ENCODE measurements around the gene NPAS1.
"Not testable (repeated sequence)": the region's sequence is repeated elsewhere in the genome, so short reads cannot be mapped to it uniquely, and the experiment has no call there.

The NPAS1 gene

GRCh38 chr19:47068246-47068645 lies 48.6 kb downstream of the NPAS1 start:
- H3K9me3 ChIP-seq (ENCODE audit: control insufficient read depth in 2 of 2, low read length in 2 of 2), result no peaks in the 10 kb centered on the region
- no peak overlapping the region for H3K9ac ChIP-seq (ENCODE audit: low read length in 2 of 2)
- no peaks in the 10 kb centered on the region for H3K27me3 ChIP-seq (ENCODE audit: control insufficient read depth in 1 of 2, insufficient read depth in 2 of 2, low read length in 2 of 2)
- H3K27ac ChIP-seq (ENCODE audit: low read length), result no peak overlapping the region
- H3K4me1 ChIP-seq (ENCODE audit: control insufficient read depth, insufficient read depth, low read length), result no peaks in the 10 kb centered on the region
- peaks cover 24 to 36% of the 10 kb centered on the region in 2 donors for H3K36me3 ChIP-seq (ENCODE audit: control insufficient read depth in 2 of 2, insufficient read depth in 2 of 2, low read length in 2 of 2)
- H3K4me3 ChIP-seq (ENCODE audit: low read length in 2 of 2), result no peak overlapping the region

- H3K36me3 ChIP-seq (ENCODE audit: control insufficient read depth in 2 of 2, insufficient read depth in 2 of 2, low read length in 2 of 2), result peaks cover 24 to 34% of the 10 kb centered on the region in 2 donors
- H3K27ac ChIP-seq (ENCODE audit: low read length), result no peak overlapping the region
- H3K9ac ChIP-seq (ENCODE audit: low read length in 2 of 2), result no peak overlapping the region
- H3K9me3 ChIP-seq (ENCODE audit: control insufficient read depth in 2 of 2, low read length in 2 of 2), result no peaks in the 10 kb centered on the region
- H3K27me3 ChIP-seq (ENCODE audit: control insufficient read depth in 1 of 2, insufficient read depth in 2 of 2, low read length in 2 of 2), result no peaks in the 10 kb centered on the region
- H3K4me3 ChIP-seq (ENCODE audit: low read length in 2 of 2), result no peak overlapping the region
- no peaks in the 10 kb centered on the region for H3K4me1 ChIP-seq (ENCODE audit: control insufficient read depth, insufficient read depth, low read length)
These were observed 49.3 kb downstream of the NPAS1 start for GRCh38 chr19:47068876-47069406.

- Histone ChIP-seq H3K4me3 (ENCODE audit: low read length in 2 of 2) (no peak overlapping the region), H3K4me1 (ENCODE audit: control insufficient read depth, insufficient read depth, low read length) (no peaks in the 10 kb centered on the region), H3K36me3 (ENCODE audit: control insufficient read depth in 2 of 2, insufficient read depth in 2 of 2, low read length in 2 of 2) (peaks cover 24 to 39% of the 10 kb centered on the region in 2 donors), H3K9me3 (ENCODE audit: control insufficient read depth in 2 of 2, low read length in 2 of 2) (no peaks in the 10 kb centered on the region), H3K27ac (ENCODE audit: low read length) (no peak overlapping the region), H3K27me3 (ENCODE audit: control insufficient read depth in 1 of 2, insufficient read depth in 2 of 2, low read length in 2 of 2) (no peaks in the 10 kb centered on the region), H3K9ac (ENCODE audit: low read length in 2 of 2) (no peak overlapping the region)
These were observed 50.2 kb downstream of the NPAS1 start for GRCh38 chr19:47069795-47070194.

GRCh38 chr19:47070756-47071155 lies 51.1 kb downstream of the NPAS1 start:
- H3K4me1 ChIP-seq (ENCODE audit: control insufficient read depth, insufficient read depth, low read length), result no peaks in the 10 kb centered on the region
- H3K9ac ChIP-seq (ENCODE audit: low read length in 2 of 2), result no peak overlapping the region
- H3K27ac ChIP-seq (ENCODE audit: low read length), result no peak overlapping the region
- H3K36me3 ChIP-seq (ENCODE audit: control insufficient read depth in 2 of 2, insufficient read depth in 2 of 2, low read length in 2 of 2), result peaks cover 19 to 39% of the 10 kb centered on the region in 2 donors
- H3K9me3 ChIP-seq (ENCODE audit: control insufficient read depth in 2 of 2, low read length in 2 of 2), result no peaks in the 10 kb centered on the region
- no peak overlapping the region for H3K4me3 ChIP-seq (ENCODE audit: low read length in 2 of 2)
- no peaks in the 10 kb centered on the region for H3K27me3 ChIP-seq (ENCODE audit: control insufficient read depth in 1 of 2, insufficient read depth in 2 of 2, low read length in 2 of 2)

GRCh38 chr19:47071731-47072130 lies 52.1 kb downstream of the NPAS1 start:
- Histone ChIP-seq H3K9me3 (ENCODE audit: control insufficient read depth in 2 of 2, low read length in 2 of 2) (no peaks in the 10 kb centered on the region), H3K9ac (ENCODE audit: low read length in 2 of 2) (no peak overlapping the region), H3K27me3 (ENCODE audit: control insufficient read depth in 1 of 2, insufficient read depth in 2 of 2, low read length in 2 of 2) (no peaks in the 10 kb centered on the region), H3K4me3 (ENCODE audit: low read length in 2 of 2) (no peak overlapping the region), H3K36me3 (ENCODE audit: control insufficient read depth in 2 of 2, insufficient read depth in 2 of 2, low read length in 2 of 2) (peaks cover 25 to 42% of the 10 kb centered on the region in 2 donors), H3K4me1 (ENCODE audit: control insufficient read depth, insufficient read depth, low read length) (no peaks in the 10 kb centered on the region), H3K27ac (ENCODE audit: low read length) (no peak overlapping the region)

- Histone ChIP-seq H3K4me1 (ENCODE audit: control insufficient read depth, insufficient read depth, low read length) (no peaks in the 10 kb centered on the region), H3K27ac (ENCODE audit: low read length) (no peak overlapping the region), H3K9me3 (ENCODE audit: control insufficient read depth in 2 of 2, low read length in 2 of 2) (no peaks in the 10 kb centered on the region), H3K9ac (ENCODE audit: low read length in 2 of 2) (no peak overlapping the region), H3K4me3 (ENCODE audit: low read length in 2 of 2) (no peak overlapping the region), H3K36me3 (ENCODE audit: control insufficient read depth in 2 of 2, insufficient read depth in 2 of 2, low read length in 2 of 2) (peaks cover 25 to 43% of the 10 kb centered on the region in 2 donors), H3K27me3 (ENCODE audit: control insufficient read depth in 1 of 2, insufficient read depth in 2 of 2, low read length in 2 of 2) (no peaks in the 10 kb centered on the region)
These were observed 52.7 kb downstream of the NPAS1 start for GRCh38 chr19:47072323-47072722.

GRCh38 chr19:47073574-47073973 lies 53.9 kb downstream of the NPAS1 start:
- Histone ChIP-seq H3K4me1 (ENCODE audit: control insufficient read depth, insufficient read depth, low read length) (no peaks in the 10 kb centered on the region), H3K36me3 (ENCODE audit: control insufficient read depth in 2 of 2, insufficient read depth in 2 of 2, low read length in 2 of 2) (peaks cover 25 to 42% of the 10 kb centered on the region in 2 donors), H3K4me3 (ENCODE audit: low read length in 2 of 2) (no peak overlapping the region), H3K27me3 (ENCODE audit: control insufficient read depth in 1 of 2, insufficient read depth in 2 of 2, low read length in 2 of 2) (no peaks in the 10 kb centered on the region), H3K9ac (ENCODE audit: low read length in 2 of 2) (no peak overlapping the region), H3K27ac (ENCODE audit: low read length) (no peak overlapping the region), H3K9me3 (ENCODE audit: control insufficient read depth in 2 of 2, low read length in 2 of 2) (no peaks in the 10 kb centered on the region)

- H3K4me1 ChIP-seq (ENCODE audit: control insufficient read depth, insufficient read depth, low read length), result peaks cover 5% of the 10 kb centered on the region
- peaks cover 25 to 40% of the 10 kb centered on the region in 2 donors for H3K36me3 ChIP-seq (ENCODE audit: control insufficient read depth in 2 of 2, insufficient read depth in 2 of 2, low read length in 2 of 2)
- H3K27ac ChIP-seq (ENCODE audit: low read length), result no peak overlapping the region
- no peak overlapping the region for H3K9ac ChIP-seq (ENCODE audit: low read length in 2 of 2)
- no peaks in the 10 kb centered on the region for H3K9me3 ChIP-seq (ENCODE audit: control insufficient read depth in 2 of 2, low read length in 2 of 2)
- no peaks in the 10 kb centered on the region for H3K27me3 ChIP-seq (ENCODE audit: control insufficient read depth in 1 of 2, insufficient read depth in 2 of 2, low read length in 2 of 2)
- H3K4me3 ChIP-seq (ENCODE audit: low read length in 2 of 2), result no peak overlapping the region
These were observed 55.0 kb downstream of the NPAS1 start for GRCh38 chr19:47074621-47075020.

GRCh38 chr19:47075179-47075810 lies 55.7 kb downstream of the NPAS1 start:
- Histone ChIP-seq H3K36me3 (ENCODE audit: control insufficient read depth in 2 of 2, insufficient read depth in 2 of 2, low read length in 2 of 2) (peaks cover 25 to 37% of the 10 kb centered on the region in 2 donors), H3K4me3 (ENCODE audit: low read length in 2 of 2) (no peak overlapping the region), H3K27me3 (ENCODE audit: control insufficient read depth in 1 of 2, insufficient read depth in 2 of 2, low read length in 2 of 2) (no peaks in the 10 kb centered on the region), H3K4me1 (ENCODE audit: control insufficient read depth, insufficient read depth, low read length) (peaks cover 7% of the 10 kb centered on the region), H3K27ac (ENCODE audit: low read length) (no peak overlapping the region), H3K9me3 (ENCODE audit: control insufficient read depth in 2 of 2, low read length in 2 of 2) (no peaks in the 10 kb centered on the region), H3K9ac (ENCODE audit: low read length in 2 of 2) (no peak overlapping the region)

GRCh38 chr19:47075941-47076340 lies 56.3 kb downstream of the NPAS1 start:
- Histone ChIP-seq H3K27ac (ENCODE audit: low read length) (no peak overlapping the region), H3K4me1 (ENCODE audit: control insufficient read depth, insufficient read depth, low read length) (peaks cover 7% of the 10 kb centered on the region), H3K4me3 (ENCODE audit: low read length in 2 of 2) (no peak overlapping the region), H3K9ac (ENCODE audit: low read length in 2 of 2) (no peak overlapping the region), H3K36me3 (ENCODE audit: control insufficient read depth in 2 of 2, insufficient read depth in 2 of 2, low read length in 2 of 2) (peaks cover 25 to 31% of the 10 kb centered on the region in 2 donors), H3K9me3 (ENCODE audit: control insufficient read depth in 2 of 2, low read length in 2 of 2) (no peaks in the 10 kb centered on the region), H3K27me3 (ENCODE audit: control insufficient read depth in 1 of 2, insufficient read depth in 2 of 2, low read length in 2 of 2) (no peaks in the 10 kb centered on the region)

GRCh38 chr19:47078351-47078750 lies 58.7 kb downstream of the NPAS1 start:
- not testable (repeated sequence) for H3K9me3 ChIP-seq (ENCODE audit: control insufficient read depth in 2 of 2, low read length in 2 of 2); H3K27ac ChIP-seq (ENCODE audit: low read length); H3K4me3 ChIP-seq (ENCODE audit: low read length in 2 of 2); H3K4me1 ChIP-seq (ENCODE audit: control insufficient read depth, insufficient read depth, low read length); H3K27me3 ChIP-seq (ENCODE audit: control insufficient read depth in 1 of 2, insufficient read depth in 2 of 2, low read length in 2 of 2); H3K9ac ChIP-seq (ENCODE audit: low read length in 2 of 2)
- H3K36me3 ChIP-seq (ENCODE audit: control insufficient read depth in 2 of 2, insufficient read depth in 2 of 2, low read length in 2 of 2), result peaks cover 27 to 40% of the 10 kb centered on the region in 2 donors
